NCI-H2196 (cell line): Measurements from ENCODE around the gene TESK2.

Experiments used
- DNase-seq: peaks from one replicate; lab custom pipeline; 2025; ENCODE audit not compliant: unreplicated experiment; lab: John Stamatoyannopoulos, UW

TESK2 gene

DNA sequence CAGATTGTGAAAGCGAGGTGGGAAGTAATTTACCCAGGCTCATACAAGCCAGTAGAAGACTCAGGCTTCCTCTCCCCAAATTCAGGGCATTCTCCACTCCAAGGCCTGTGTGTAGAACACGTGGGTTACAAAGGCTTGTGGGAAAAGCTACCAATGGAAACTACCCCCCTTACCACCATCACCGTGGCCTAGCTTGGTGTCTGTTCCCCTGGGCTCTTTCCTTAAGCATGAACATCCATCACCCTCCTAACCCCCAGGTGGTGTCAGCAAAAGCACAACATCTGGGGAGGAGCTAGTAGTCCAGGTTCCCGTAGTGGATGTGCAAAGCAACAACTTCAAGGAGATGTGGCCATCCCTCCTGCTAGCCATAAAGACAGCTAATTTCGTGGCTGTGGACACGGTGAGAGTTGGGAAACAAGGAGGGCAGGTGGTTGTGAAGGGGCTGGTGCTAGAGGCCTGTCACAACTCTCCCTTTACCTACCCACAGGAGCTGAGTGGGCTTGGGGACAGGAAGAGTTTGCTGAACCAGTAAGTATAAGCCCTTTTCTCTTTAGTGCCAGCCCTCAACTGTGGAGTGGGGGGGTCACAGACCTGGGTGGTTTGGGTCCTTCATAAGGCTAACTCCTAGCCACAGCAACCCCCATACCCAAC is 150.0 kb downstream of the TESK2 start:
- DNase-seq, result no peak

DNA sequence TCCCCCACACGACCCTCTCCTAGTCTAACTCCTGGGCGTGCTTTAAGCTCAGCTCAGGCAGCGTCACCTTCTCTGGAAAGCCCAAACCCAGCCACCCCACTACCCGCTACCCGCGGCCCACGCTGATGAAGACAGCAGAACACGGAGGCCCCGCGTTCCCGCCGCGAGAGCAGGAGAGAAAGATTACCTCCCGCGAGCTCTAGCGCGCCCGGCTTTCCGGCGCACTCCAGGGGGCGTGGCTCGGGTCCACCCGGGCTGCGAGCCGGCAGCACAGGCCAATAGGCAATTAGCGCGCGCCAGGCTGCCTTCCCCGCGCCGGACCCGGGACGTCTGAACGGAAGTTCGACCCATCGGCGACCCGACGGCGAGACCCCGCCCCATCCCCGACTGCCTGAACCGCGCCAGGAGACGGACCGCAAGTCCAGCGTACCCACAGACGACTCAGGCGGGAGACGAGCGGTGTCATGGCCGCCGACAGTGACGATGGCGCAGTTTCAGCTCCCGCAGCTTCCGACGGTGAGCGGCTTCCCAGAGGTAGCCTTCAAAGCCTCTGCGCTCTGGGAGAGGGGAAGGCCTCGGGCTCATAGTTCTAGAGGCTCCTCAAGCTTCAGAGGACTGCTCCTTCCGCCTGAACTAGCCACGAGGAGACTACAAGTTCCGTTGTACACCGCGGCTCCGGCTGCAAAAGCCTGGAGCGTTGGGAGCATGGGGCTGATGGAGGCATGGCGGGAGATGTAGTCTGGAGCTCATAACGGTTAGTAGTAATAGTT is 151.0 kb downstream of the TESK2 start, which contains the start of the genes MUTYH and TOE1:
MUTYH (minus strand) TSS at position 652 of the 770 bp plus-strand sequence. CDS start 5,935 bp downstream, outside the sequence.
TOE1 (plus strand) TSS at position 382 of the 770 bp plus-strand sequence; CDS start at position 465, 83 bp downstream.
- DNase-seq, result peak; percentile 94

DNA sequence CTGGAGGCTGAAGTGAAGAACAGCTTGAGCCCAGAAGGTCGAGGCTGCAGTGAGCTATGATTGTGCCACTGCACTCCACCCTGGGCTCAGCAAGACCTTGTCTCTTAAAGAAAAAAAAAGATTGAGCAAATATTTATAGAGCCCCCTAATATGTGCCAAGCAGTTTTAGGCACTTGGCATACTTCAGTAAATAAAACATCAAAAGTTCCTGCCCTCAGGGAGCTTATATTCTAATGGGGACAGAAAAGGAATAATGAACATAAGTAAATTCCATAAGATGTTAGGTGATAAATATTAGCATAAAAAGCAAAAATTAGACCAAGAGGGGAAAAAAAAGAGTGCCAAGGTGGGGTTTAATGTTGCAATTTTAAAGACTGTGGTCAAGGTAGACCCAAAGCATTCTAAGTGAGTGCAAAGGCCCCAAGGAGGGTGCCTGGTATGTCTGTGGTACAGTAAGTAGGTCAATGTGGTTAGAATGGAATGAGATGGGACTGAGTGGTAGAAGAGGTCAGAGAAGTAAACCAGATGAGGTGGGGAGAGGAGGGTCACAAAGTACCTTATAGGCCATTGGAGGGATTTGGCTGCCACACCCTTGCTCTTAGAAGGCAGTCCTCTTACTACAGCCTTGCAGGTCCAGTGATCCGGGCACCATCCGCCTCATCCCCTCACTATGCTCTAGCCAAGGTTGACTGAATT is 153.2 kb downstream of the TESK2 start:
- DNase-seq, result no peak

DNA sequence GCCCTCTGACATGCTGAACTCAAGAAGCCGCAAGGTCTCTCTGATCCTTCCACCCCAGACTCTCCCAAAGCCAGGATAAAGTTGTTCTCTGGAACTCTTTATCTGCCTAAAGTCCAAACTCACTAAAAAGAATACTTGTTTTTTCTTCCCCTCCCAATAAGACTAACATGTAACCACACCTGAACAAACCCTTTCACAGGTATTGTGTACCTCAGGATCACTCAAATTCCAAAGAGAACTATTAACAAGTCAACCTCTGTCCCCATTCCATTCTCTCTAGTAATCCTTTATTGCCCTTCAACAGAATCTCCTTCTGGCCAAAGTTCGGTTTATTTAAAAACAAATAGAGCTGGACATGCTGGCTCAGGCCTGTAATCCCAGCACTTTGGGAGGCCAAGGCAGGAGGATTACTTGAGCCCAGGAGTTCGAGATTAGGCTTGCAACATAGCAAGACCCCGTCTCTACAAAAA is 155.1 kb downstream of the TESK2 start:
- DNase-seq, result no peak

DNA sequence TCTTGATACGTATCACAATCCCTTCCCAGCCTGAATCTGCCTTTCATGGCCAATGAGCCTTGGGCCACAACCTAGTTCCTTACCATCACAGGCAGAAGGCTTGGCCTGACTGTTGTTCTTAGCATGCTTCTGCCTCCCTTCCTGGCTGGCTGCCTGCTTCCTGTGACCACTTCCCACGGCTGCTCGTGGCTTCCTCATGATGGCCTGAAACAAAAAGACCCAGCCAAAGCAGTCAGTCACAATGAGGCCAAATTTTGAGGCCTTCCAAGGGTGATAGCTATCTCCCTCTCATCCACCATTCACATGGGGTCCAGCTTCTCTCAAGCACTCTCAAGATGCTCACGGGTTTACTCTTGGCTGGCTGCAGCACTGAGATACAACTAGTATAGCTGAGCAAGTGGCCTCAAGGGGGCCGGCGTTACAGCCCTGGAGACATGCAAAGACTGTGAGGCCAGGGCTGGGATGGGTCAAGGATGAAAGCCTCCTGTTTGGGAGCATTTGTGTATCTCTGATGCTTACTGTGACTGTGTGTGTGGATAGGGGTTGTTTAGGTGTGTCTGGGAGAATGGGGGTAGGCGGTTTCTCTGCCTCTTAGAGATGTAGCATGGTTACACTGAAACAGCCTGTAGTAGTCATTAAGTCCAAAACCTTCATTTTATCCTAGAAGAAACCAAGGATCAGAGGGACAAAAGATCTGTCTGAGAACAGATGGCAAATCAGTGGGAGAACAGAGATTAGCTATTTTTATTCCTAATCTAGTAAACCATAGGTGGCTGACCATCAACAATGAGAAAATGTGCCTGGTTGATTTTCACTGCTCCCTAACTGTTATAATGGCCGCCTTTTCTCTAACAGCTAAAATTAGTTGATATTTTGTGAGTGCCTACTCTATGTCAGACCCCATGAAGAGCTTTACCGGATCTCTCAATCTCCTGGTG is 156.4 kb downstream of the TESK2 start:
- no peak for DNase-seq

DNA sequence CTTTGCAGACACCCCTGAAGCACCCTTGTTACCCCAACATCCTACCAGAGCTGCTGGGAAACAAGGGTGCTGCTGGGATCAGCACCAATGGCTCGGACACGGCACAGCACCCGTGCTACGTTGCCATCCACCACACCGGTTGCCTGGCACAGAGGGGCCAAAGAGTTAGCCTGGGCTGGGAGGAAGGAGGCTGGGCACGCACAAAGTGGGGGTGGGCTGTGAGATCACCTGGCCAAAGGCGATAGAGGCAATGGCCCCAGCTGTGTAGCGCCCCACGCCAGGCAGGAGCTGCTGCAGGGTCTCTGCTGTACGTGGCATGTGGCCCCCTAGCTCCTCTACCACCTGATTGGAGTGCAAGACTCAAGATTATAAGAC is 158.6 kb downstream of the TESK2 start:
- no peak for DNase-seq

DNA sequence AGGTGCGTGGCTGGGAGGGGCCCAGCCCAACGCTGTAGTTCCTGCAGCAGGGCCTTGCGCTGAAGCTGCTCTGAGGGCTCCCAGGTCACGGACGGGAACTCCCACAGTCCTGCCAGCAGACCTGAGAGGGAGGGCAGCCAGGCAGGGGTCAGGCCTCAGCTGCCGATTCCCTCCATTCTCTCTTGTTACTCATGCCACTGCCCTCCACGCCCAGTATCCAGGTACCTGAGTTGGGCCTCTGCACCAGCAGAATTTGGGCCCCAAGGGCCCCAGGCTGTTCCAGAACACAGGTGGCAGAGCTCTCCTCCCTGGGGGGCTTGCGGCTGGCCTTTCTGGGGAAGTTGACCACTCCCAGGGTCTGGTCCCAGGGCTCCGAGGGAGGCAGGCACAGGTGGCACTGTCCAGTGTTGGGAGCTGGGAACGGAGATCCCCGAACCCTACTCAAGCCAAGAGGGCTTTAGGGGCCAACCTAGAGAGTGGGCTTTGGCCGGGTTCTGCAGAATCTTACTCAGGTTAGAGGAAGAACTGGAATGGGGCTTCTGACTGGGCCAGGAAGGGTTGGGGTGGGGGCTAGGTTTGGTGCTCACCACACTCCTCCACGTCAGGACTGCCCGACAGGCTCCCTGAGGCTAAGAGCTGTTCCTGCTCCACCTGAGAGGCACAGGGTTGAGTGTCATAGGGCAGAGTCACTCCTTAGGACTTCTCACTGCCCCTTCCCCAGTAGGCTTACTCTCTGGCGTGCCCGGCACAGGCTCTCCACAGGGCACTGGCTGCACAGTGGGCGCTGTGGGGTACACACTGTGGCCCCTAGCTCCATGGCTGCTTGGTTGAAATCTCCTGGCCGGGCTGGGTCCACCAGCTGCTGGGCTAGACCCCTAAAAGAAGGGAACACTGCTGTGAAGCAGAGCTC is 159.3 kb downstream of the TESK2 start:
- DNase-seq, result no peak

DNA sequence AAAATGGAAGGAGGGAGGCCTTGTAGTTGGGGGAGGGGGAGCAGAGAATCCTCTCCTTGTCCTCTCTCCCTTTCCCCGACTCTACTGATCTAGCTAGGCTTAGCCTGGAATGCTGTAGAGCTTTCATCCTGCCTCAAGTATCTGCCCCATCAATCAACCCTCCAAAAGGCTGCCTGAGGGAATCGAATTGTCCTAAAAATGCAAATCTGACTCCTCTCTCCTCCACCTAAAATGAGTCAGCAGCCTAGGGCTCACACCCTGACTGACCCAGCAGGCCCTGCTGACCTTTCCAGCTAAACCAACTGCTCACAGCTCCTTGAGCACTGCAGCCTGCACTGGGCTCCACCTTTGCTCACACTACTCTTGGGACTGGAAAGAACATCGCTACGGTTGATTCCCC is 161.5 kb downstream of the TESK2 start:
- DNase-seq, result no peak

DNA sequence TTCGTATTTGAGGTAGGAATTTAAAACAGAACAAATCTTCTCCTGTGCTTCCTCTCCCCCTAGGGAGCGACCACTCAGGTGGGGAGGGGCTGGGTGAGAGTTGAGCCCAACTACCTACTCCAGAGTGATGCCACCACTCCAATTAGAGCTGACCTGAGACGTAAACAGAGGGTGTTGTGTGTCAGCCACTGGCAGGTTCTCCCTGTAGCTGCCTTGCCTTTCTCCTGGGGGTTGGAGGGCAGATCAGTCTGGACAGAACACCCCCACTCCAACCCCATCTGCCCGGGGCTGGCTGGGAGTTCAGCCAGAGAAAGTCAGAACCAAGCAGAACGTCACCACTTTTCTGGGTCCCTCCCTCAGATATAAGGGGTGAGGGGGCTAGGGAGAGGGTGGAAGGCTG is 162.3 kb downstream of the TESK2 start:
- DNase-seq, result no peak

DNA sequence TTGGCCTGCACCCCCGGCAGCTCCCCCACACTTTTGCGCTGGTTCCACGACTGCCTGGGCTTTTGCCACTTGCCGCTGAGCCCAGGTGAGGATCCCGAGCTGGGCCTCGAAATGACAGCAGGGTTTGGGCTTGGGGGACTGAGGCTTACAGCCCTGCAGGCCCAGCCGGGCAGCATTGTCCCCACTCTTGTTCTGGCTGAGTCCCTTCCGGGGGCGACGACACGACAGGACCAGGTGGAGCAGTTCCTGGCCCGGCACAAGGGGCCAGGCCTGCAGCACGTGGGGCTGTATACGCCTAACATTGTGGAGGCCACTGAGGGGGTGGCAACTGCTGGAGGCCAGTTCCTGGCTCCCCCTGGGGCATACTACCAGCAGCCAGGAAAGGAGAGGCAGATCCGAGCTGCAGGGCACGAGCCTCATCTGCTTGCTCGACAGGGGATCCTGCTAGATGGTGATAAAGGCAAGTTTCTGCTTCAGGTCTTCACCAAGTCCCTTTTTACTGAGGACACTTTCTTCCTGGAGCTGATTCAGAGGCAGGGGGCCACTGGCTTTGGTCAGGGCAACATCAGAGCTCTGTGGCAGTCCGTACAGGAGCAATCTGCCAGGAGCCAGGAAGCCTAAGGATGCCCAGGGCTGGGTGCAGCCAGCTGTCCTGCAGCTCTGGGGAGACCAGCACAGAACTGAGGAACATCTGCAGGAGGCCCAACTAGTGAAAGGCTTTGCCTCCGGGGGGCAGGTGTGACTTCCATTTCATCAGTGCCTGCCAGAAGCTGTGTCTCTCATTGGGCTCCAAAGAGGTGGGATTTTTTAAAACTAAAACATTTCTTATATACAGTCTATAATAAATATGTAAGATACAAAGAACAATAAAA is 163.1 kb downstream of the TESK2 start:
- no peak for DNase-seq

DNA sequence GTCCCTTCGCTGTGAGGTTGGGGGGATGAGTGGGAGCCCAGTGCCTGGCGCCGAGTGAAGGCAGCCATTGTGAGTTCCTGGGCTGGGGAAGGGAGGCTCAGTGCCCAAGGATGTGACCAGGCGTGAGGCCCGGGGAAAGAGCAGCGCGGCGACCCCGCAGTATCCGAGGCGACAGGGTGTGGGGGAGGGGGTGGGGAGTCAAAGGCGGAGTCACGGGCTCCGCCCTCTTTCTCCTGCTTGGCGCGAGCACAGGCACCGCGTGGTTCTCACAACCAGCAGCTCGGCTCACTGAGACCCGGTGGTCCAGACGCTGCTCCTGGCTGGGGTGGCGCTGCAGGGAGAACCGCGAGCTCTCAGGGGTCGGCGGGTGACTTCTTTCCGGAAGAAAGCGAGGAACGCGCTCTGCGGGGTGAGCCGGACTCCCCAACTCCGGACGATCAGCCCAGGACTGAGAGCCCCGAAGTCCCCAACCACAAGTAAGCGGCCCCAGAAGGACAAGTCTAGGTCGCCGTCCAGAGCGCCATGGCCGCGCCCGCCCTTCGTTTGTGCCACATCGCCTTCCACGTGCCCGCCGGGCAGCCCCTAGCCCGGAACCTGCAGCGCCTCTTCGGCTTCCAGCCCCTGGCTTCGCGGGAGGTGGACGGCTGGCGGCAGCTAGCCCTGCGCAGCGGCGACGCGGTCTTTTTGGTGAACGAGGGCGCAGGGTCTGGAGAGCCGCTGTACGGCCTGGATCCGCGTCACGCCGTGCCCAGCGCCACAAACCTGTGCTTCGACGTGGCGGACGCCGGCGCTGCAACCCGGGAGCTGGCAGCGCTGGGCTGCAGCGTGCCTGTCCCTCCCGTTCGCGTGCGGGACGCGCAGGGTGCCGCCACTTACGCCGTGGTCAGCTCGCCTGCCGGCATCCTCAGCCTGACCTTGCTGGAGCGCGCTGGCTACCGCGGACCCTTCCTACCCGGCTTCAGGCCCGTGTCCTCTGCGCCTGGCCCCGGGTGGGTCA is 164.0 kb downstream of the TESK2 start, which contains the start of gene HPDL:
HPDL (plus strand) TSS at position 269 of the 997 bp plus-strand sequence; CDS start at position 523, 254 bp downstream.
- DNase-seq, result no peak

DNA sequence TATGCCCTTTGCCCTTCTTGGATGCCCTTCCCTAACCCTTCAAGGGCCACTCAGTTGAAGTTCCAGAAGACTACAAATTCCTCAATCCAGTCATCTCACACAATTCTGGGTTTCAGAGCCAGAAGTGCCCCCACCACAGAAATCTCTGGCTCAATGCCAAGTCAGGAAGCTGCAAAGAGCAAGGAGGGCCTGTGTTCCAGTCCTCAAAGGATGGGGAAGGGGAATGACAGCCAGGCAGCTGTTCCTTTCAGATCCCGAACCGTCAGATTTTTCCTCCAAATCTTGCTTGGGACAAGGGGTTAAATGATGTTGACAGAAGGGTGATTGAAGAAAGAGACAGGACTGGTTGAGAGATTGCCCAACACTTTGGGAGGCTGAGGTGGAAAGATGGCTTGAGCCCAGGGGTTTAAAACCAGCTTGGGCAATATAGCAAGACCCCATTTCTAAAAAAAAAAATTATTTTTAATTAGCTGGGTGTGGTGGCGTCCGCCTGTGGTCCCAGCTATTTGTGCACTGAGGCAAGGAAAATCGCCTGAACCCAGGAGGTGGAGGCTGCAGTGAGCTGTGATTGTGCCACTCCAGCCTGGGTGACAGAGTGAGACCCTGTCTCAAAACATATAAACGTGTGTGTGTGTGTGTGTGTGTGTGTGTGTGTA is 165.0 kb downstream of the TESK2 start:
- DNase-seq, result no peak

DNA sequence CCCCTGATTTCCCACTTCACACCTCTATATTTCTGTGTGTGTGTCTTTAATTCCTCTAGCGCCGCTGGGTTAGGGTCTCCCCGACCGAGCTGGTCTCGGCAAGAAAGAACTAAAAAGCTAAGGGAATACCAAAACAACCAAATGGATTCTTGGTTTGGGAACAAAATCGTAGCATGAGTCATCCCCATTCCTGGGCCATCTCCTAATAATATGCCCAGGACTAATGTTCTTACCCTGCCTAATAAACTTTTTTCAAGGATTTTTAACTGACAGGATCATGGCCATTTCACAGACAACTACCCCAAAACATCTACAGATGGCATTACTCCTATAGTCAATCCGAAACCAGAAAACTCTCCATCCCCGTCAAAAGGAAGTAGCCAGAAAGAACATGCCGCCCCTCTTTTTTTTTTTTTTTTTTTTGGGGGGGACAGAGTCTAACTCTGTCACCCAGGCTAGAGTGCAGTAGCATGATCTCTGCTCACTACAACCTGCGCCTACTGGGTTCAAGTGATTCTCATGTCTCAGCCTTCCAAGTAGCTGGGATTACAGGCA is 168.4 kb downstream of the TESK2 start:
- no peak for DNase-seq

DNA sequence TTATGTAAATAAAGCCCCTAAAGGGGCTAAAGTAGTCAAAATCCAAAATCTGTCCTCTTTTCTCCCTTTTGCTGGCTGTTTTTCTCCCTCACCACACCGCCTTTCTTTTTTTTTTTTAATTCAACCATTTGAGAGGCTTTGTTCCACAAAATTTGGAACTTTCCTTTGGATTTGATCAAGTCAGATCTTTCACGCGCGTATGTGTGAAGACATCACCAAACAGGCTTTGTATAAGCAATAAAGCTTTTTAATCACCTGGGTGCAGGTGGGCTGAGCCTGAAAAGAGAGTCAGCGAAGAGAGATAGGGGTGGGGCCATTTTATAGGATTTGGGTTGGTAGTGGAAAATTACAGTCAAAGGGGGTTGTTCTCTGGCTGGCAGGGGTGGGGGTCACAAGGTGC is 169.5 kb downstream of the TESK2 start:
- DNase-seq, result no peak

DNA sequence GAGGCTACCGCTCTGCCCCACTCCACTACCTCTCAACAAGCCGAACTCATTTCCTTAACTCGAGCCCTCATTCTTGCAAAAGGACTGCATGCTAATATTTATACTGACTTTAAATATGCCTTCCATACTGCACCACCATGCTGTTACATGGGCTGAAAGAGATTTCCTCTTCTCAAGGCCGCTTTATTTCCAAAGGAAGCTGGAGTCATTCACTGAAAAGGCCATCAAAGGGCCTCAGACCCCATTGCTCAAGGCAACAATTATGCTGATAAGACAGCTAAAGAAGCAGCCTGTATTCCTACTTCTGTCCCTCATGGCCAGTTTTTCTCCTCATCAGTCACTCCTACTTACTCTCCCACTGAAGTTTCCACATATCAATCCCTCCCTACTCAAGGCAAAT is 171.2 kb downstream of the TESK2 start:
- DNase-seq, result no peak

DNA sequence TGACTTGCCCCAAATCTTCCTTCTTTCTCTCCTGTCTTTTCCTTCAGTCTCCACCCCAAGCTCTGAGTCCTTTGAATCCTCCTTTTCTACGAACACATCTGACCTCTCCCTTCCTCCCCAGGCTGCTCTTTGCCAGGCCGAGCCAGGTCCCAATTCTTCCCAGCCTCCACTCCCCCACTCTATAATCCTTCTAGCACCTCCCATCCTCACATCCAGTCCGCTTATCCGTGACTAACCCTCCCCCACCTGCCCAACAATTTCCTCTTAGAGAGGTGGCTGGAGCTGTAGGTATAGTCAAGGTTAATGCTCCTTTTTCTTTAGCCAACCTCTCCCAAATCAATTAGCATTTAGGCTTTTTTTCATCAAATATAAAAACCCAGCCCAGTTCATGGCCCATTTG is 173.8 kb downstream of the TESK2 start:
- DNase-seq, result no peak

DNA sequence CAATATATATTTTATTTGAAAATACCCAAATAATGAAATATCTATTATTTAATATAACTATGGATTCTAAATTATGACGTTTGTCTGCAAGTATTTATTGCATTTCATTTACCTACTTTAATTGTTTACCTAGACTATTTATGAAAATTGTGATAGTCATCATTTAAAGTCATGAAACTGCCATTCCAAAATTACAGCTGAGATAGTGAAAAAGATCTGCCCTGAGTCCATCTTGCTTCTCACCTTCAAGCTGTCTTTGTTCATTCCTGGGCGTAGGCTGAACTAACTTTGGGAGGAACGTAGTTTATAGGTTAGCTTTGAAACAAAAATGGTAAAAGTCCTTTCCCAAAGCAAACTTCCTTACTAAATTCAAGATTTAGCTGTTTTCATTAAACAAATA is 176.7 kb downstream of the TESK2 start:
- DNase-seq, result no peak
